ENCODE measurements around the gene CD99L2. TPM values are rescaled to one million over a fixed set of nuclear protein-coding genes. Genes with fewer than 3 reads are reported as not detected.

The CD99L2 gene
- total and polyA plus RNA-seq, 12 donors, result 20.0 to 102 (median 55.4) TPM

GRCh38 chrX:150926304-150926703 lies 27.8 kb upstream of the CD99L2 start:
- TF ChIP-seq POLR2A (IDR thresholded peaks at IDR 0.05) (no peak), CTCF (IDR thresholded peaks at IDR 0.05) (no peak)
- no peak overlapping the region for H3K27ac ChIP-seq
- H3K36me3 ChIP-seq (replicated peaks in 1 of 2), result no peaks in the 10 kb centered on the region
- DNase-seq, result no peak
- no peak overlapping the region for H3K4me3 ChIP-seq
- intact Hi-C loops (cut with DNase I), result no loop called here
- H3K27me3 ChIP-seq, result no peaks in the 10 kb centered on the region
- no peaks in the 10 kb centered on the region for H3K9me3 ChIP-seq (replicated peaks in 1 of 3)
- WGBS, 4 donors, result 69 to 90% (median 83%) methylated on average over 2 of the region's 2 CpGs
- no peaks in the 10 kb centered on the region for H3K4me1 ChIP-seq (replicated peaks in 1 of 2)

- Histone ChIP-seq H3K36me3 (replicated peaks in 1 of 2) (no peaks in the 10 kb centered on the region), H3K27me3 (peaks cover 4% of the 10 kb centered on the region), H3K4me3 (no peak overlapping the region), H3K4me1 (replicated peaks in 1 of 2) (no peaks in the 10 kb centered on the region), H3K27ac (no peak overlapping the region), H3K9me3 (replicated peaks in 1 of 3) (no peaks in the 10 kb centered on the region)
- DNase-seq, result no peak
- TF ChIP-seq CTCF (IDR thresholded peaks at IDR 0.05) (no peak), POLR2A (IDR thresholded peaks at IDR 0.05) (no peak)
- intact Hi-C loops (cut with DNase I), result no loop called here
These were observed 20.9 kb upstream of the CD99L2 start for GRCh38 chrX:150919401-150919800.

GRCh38 chrX:150913511-150913910 lies 15.0 kb upstream of the CD99L2 start:
- Histone ChIP-seq H3K4me1 (replicated peaks in 1 of 2) (no peaks in the 10 kb centered on the region), H3K27me3 (peaks cover 4% of the 10 kb centered on the region), H3K9me3 (replicated peaks in 1 of 3) (no peaks in the 10 kb centered on the region), H3K27ac (no peak overlapping the region), H3K36me3 (replicated peaks in 1 of 2) (no peaks in the 10 kb centered on the region), H3K4me3 (no peak overlapping the region)
- intact Hi-C loops (cut with DNase I), result no loop called here
- DNase-seq, result no peak
- TF ChIP-seq CTCF (IDR thresholded peaks at IDR 0.05), result no peak
- WGBS, 4 donors, result 87 to 95% (median 90%) methylated on average over 9 of the region's 9 CpGs

- no peak overlapping the region for H3K4me3 ChIP-seq
- H3K36me3 ChIP-seq (replicated peaks in 1 of 2), result no peaks in the 10 kb centered on the region
- H3K9me3 ChIP-seq (replicated peaks in 1 of 3), result no peaks in the 10 kb centered on the region
- H3K4me1 ChIP-seq (replicated peaks in 1 of 2), result no peaks in the 10 kb centered on the region
- intact Hi-C loops (cut with DNase I), result loop anchor here in 1 of 2 donors (10.0 kb wide), 1 partner anchor 133 kb away; no protein-coding TSS in a partner anchor
- no peak for TF ChIP-seq POLR2A (IDR thresholded peaks at IDR 0.05)
- no peak for TF ChIP-seq CTCF (IDR thresholded peaks at IDR 0.05)
- DNase-seq, result peak in 1 of 7 donors; percentile 45
- 74 to 88% (median 85%) methylated on average over 3 to 7 of the region's 7 CpGs for WGBS, 4 donors
- H3K27me3 ChIP-seq, result no peaks in the 10 kb centered on the region
- H3K27ac ChIP-seq, result no peak overlapping the region
These were observed 9.0 kb upstream of the CD99L2 start for GRCh38 chrX:150907474-150907873.

All from adrenal gland (tissue), 12 donors.